K562 treated with DMSO at 1 percent for 24 hours (cell line): Measurements from ENCODE around the gene SWSAP1. TPM values are rescaled to one million over a fixed set of nuclear protein-coding genes. Genes with fewer than 3 reads are reported as not detected.

Source experiments
- total RNA-seq: library from RNA; unstranded; fragments of 300-600 nt; gene quantifications from 2 replicates; pipeline ENCODE4 v1.2.3, GENCODE V29; 2022; ENCODE audit warnings: low read depth; ENCODE audit not compliant: insufficient read depth

The SWSAP1 gene
- total RNA-seq, result 3.0 and 5.2 TPM in 2 replicates

GRCh38 chr19:11374433-11375142 lies at the start of gene SWSAP1:
Gene SWSAP1 (plus strand): TSS chr19:11374666. CDS start chr19:11374681, 15 bp downstream.

GRCh38 chr19:11339254-11340098 lies 35.0 kb upstream of the SWSAP1 start, which contains the start of gene RAB3D:
Gene RAB3D (minus strand): TSS chr19:11339657. CDS start chr19:11337399, 2,258 bp downstream.

GRCh38 chr19:11346104-11346940 lies 28.1 kb upstream of the SWSAP1 start, which contains the start of the genes CCDC159 and TMEM205:
Gene CCDC159 (plus strand): TSS chr19:11346519. CDS start chr19:11346607, 88 bp downstream.
Gene TMEM205 (minus strand): TSS chr19:11346268. CDS start chr19:11345619, 649 bp downstream.

GRCh38 chr19:11355160-11356073 lies 19.0 kb upstream of the SWSAP1 start, which contains the start of gene PLPPR2:
Gene PLPPR2 (plus strand): TSS chr19:11355432. CDS start chr19:11357674, 2,242 bp downstream.

GRCh38 chr19:11418549-11419506 lies 44.4 kb downstream of the SWSAP1 start, which contains the start of gene RGL3:
Gene RGL3 (minus strand): TSS chr19:11419314. CDS start chr19:11419278, 36 bp downstream.

Other genes with a start within 250 kb of the SWSAP1 start
- gene SPC24, start 218.9 kb upstream of the SWSAP1 start, total RNA-seq, result 40.1 and 40.5 TPM in 2 replicates
- gene KANK2, start 177.1 kb upstream of the SWSAP1 start, total RNA-seq, result 44.3 and 58.6 TPM in 2 replicates
- not detected in 2 replicates for gene ANGPTL8, start 135.0 kb upstream of the SWSAP1 start, total RNA-seq
- gene DOCK6, start 112.1 kb upstream of the SWSAP1 start, total RNA-seq, result 12.1 and 12.5 TPM in 2 replicates
- gene TSPAN16, start 78.5 kb upstream of the SWSAP1 start, total RNA-seq, result not detected in 2 replicates
- 5.1 and 5.7 TPM in 2 replicates for gene RAB3D, start 35.0 kb upstream of the SWSAP1 start, total RNA-seq
- 107 and 112 TPM in 2 replicates for gene TMEM205, start 28.4 kb upstream of the SWSAP1 start, total RNA-seq
- gene CCDC159, start 28.1 kb upstream of the SWSAP1 start, total RNA-seq, result 14.3 and 19.7 TPM in 2 replicates
- 41.0 and 41.2 TPM in 2 replicates for gene PLPPR2, start 19.2 kb upstream of the SWSAP1 start, total RNA-seq
- gene EPOR, start 9.6 kb downstream of the SWSAP1 start, total RNA-seq, result 14.7 and 15.9 TPM in 2 replicates
- 1.6 and 2.7 TPM in 2 replicates for gene RGL3, start 44.6 kb downstream of the SWSAP1 start, total RNA-seq
- gene ODAD3, start 60.5 kb downstream of the SWSAP1 start, total RNA-seq, result 0.50 and 1.2 TPM in 2 replicates
- gene PRKCSH, start 61.0 kb downstream of the SWSAP1 start, total RNA-seq, result 404 and 415 TPM in 2 replicates
- gene ELAVL3, start 106.4 kb downstream of the SWSAP1 start, total RNA-seq, result 0.05 TPM in 1 of 2 replicates, not detected in the other
- 11.6 and 20.0 TPM in 2 replicates for gene ZNF653, start 131.2 kb downstream of the SWSAP1 start, total RNA-seq
- gene ECSIT, start 154.5 kb downstream of the SWSAP1 start, total RNA-seq, result 46.1 and 50.7 TPM in 2 replicates
- 4.3 and 7.9 TPM in 2 replicates for gene CNN1, start 164.2 kb downstream of the SWSAP1 start, total RNA-seq
- gene ELOF1, start 184.6 kb downstream of the SWSAP1 start, total RNA-seq, result 141 and 149 TPM in 2 replicates
- 26.9 and 28.5 TPM in 2 replicates for gene ACP5, start 203.0 kb downstream of the SWSAP1 start, total RNA-seq
- 9.0 and 9.4 TPM in 2 replicates for gene ZNF627, start 222.8 kb downstream of the SWSAP1 start, total RNA-seq